ENCODE measurements around the gene SLC17A8.

DNA sequence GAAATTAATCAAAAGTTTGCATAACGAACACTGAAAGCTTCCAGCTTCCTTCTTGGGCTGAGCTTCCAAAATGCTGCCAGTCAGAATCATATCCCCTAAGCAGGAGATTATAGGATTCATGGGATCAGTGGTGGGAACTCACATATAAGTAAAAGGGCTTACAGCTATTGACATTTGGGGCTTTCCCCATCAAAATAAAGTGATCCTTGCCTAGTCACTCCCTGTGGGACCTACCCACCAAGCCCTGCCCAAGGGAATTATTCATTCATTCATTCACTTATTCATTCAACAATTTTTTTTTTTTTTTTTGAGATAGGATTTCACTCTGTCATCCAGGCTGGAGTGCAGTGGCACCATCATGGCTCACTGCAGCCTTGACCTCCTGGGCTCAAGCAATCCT is 69.3 kb downstream of the SLC17A8 start:
- TF ChIP-seq, protein P1, sequence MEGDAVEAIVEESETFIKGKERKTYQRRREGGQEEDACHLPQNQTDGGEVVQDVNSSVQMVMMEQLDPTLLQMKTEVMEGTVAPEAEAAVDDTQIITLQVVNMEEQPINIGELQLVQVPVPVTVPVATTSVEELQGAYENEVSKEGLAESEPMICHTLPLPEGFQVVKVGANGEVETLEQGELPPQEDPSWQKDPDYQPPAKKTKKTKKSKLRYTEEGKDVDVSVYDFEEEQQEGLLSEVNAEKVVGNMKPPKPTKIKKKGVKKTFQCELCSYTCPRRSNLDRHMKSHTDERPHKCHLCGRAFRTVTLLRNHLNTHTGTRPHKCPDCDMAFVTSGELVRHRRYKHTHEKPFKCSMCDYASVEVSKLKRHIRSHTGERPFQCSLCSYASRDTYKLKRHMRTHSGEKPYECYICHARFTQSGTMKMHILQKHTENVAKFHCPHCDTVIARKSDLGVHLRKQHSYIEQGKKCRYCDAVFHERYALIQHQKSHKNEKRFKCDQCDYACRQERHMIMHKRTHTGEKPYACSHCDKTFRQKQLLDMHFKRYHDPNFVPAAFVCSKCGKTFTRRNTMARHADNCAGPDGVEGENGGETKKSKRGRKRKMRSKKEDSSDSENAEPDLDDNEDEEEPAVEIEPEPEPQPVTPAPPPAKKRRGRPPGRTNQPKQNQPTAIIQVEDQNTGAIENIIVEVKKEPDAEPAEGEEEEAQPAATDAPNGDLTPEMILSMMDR (IDR thresholded peaks at IDR 0.05), result no peak
- TF ChIP-seq POLR2A (IDR thresholded peaks at IDR 0.05), result no peak
